Epithelial cell of umbilical artery (primary cell): ENCODE results near the gene TRMT6. TPM values are rescaled to one million over a fixed set of nuclear protein-coding genes. Genes with fewer than 3 reads are reported as not detected.

Source experiments
- total RNA-seq: library from RNA; depleted of rRNA; stranded (reverse); fragments of >200 nt; gene quantifications from 2 replicates; pipeline ENCODE4 v1.2.3, GENCODE V29; 2014

The TRMT6 gene, protein sequence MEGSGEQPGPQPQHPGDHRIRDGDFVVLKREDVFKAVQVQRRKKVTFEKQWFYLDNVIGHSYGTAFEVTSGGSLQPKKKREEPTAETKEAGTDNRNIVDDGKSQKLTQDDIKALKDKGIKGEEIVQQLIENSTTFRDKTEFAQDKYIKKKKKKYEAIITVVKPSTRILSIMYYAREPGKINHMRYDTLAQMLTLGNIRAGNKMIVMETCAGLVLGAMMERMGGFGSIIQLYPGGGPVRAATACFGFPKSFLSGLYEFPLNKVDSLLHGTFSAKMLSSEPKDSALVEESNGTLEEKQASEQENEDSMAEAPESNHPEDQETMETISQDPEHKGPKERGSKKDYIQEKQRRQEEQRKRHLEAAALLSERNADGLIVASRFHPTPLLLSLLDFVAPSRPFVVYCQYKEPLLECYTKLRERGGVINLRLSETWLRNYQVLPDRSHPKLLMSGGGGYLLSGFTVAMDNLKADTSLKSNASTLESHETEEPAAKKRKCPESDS
- total RNA-seq, result 8.4 and 8.7 TPM in 2 replicates

DNA sequence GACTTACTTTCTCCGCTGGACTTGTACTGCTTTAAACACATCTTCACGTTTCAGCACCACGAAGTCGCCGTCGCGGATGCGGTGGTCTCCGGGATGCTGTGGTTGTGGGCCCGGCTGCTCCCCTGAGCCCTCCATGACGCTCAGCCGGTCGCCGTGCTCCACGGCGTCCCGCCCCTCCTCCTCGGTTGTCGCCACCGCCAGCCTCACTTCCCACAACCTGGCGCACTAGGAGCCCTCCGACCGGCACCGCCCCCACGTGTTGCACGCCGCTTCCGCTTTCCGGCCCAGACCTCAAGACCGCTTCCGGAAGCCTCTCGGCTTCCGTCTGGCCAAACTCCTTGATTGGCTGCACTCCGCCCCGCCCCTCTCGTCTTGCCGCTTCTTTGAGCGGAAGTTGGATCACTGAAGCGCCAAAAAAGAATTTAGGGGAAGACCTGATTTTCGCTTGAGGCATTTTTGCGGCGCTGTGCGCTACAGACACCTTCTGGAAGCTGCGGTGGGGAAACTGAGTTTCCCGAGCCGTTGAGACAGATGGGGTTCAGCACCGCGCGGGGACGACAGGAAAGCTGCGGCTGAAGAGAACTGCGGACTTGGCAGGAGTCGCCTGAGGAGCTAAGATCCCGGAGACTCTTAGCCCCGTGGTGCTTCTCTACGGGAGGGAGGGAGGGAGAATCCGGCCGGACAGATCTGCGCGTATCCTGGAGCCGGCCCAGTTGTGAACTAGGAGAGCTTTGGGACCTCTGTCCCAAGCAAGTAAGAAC, at the start of gene TRMT6, which contains the start of gene MCM8:
Gene TRMT6 (minus strand): TSS at position 263 of the 761 bp plus-strand sequence. CDS start 128 bp downstream, at position 135.
Gene MCM8 (plus strand): TSS at position 382 of the 761 bp plus-strand sequence. CDS start 1,364 bp downstream, outside the sequence.

Other genes with a start within 250 kb of the TRMT6 start
- 3.0 and 3.6 TPM in 2 replicates for gene SHLD1, start 200.1 kb downstream of the TRMT6 start, total RNA-seq
- not detected in 2 replicates for gene CHGB, start 39.0 kb downstream of the TRMT6 start, total RNA-seq
- gene MCM8, start 119 bp upstream of the TRMT6 start, total RNA-seq, result 10.1 and 17.0 TPM in 2 replicates
- gene CRLS1, start 55.6 kb upstream of the TRMT6 start, total RNA-seq, result 29.6 and 52.3 TPM in 2 replicates
- not detected in 2 replicates for gene LRRN4, start 103.5 kb upstream of the TRMT6 start, total RNA-seq
- gene FERMT1, start 172.5 kb upstream of the TRMT6 start, total RNA-seq, result 0.65 and 1.7 TPM in 2 replicates